HG03442 (cell line): ENCODE results near the gene HCST.
"Not testable (repeated sequence)": the region's sequence is repeated elsewhere in the genome, so short reads cannot be mapped to it uniquely, and the experiment has no call there.

Source experiments
- ATAC-seq: cut with Tn5 transposase; IDR thresholded peaks from one replicate; pipeline ENCODE4 v1.9.1; 2021; ENCODE audit warnings: mild to moderate bottlenecking, moderate library complexity; ENCODE audit not compliant: unreplicated experiment

The HCST gene

GRCh38 chr19:35901854-35902661 is at the start of gene HCST:
TSS of gene HCST (plus strand) at chr19:35902529. CDS start at chr19:35902594, 65 bp downstream.
- ATAC-seq = no peak

GRCh38 chr19:35853038-35853756 is 49.1 kb upstream of the HCST start:
- ATAC-seq = no peak

- ATAC-seq = no peak
These were observed 45.7 kb upstream of the HCST start, which contains the start of gene KIRREL2 for GRCh38 chr19:35856546-35857149. TSS of gene KIRREL2 (plus strand) at chr19:35856911. CDS start at chr19:35857120, 209 bp downstream.

GRCh38 chr19:35858311-35858710 is 44.0 kb upstream of the HCST start:
- ATAC-seq = no peak

GRCh38 chr19:35859414-35859813 is 42.9 kb upstream of the HCST start:
- no peak for ATAC-seq

GRCh38 chr19:35860436-35860817 is 41.9 kb upstream of the HCST start:
- no peak for ATAC-seq

- no peak for ATAC-seq
These were observed 41.3 kb upstream of the HCST start for GRCh38 chr19:35860818-35861639.

- ATAC-seq = no peak
These were observed 40.6 kb upstream of the HCST start for GRCh38 chr19:35861640-35862160.

- no peak for ATAC-seq
These were observed 39.8 kb upstream of the HCST start for GRCh38 chr19:35862528-35862927.

GRCh38 chr19:35863018-35863417 is 39.3 kb upstream of the HCST start:
- ATAC-seq = no peak

GRCh38 chr19:35868172-35868822 is 34.0 kb upstream of the HCST start, which contains the start of gene APLP1:
TSS of gene APLP1 (plus strand) at chr19:35868574. CDS start at chr19:35868637, 63 bp downstream.
- no peak for ATAC-seq

- no peak for ATAC-seq
These were observed 33.5 kb upstream of the HCST start for GRCh38 chr19:35868823-35869326.

GRCh38 chr19:35869327-35870123 is 32.8 kb upstream of the HCST start:
- ATAC-seq = no peak

- ATAC-seq = not testable (repeated sequence)
These were observed 32.1 kb upstream of the HCST start for GRCh38 chr19:35870124-35870736.

GRCh38 chr19:35870798-35871197 is 31.5 kb upstream of the HCST start:
- ATAC-seq = no peak

- no peak for ATAC-seq
These were observed 30.7 kb upstream of the HCST start for GRCh38 chr19:35871611-35872010.

- ATAC-seq = no peak
These were observed 30.1 kb upstream of the HCST start for GRCh38 chr19:35872180-35872579.

- ATAC-seq = no peak
These were observed 27.9 kb upstream of the HCST start for GRCh38 chr19:35874392-35874930.
